GM23338 (cell line): ENCODE data around the gene GPR39. TPM values are rescaled to one million over a fixed set of nuclear protein-coding genes. Genes with fewer than 3 reads are reported as not detected.

Experiments used
- ATAC-seq: fragments of 200-7000 bp; cut with Tn5 transposase; 3 replicates; pipeline ENCODE4 v1.9.1; 2020
- DNase-seq: peaks from one replicate; pipeline ENCODE4 v3.0.0-alpha.2; 2015; ENCODE audit warnings: low spot score
- H2AFZ ChIP-seq: fragments of 200-600 bp; sonication (generic); 2 replicates; pipeline ENCODE4 v1.8.0; 2016; ENCODE audit warnings: antibody characterized with exemption, mild to moderate bottlenecking, moderate library complexity
- H3F3A ChIP-seq: fragments of 200-600 bp; sonication (generic); replicated peaks from 2 replicates; pipeline ENCODE4 v1.8.0; 2017; ENCODE audit warnings: antibody characterized with exemption, mixed run types, low read depth
- H3K27ac ChIP-seq: fragments of 200-600 bp; sonication (generic); 2 replicates; pipeline ENCODE4 v1.6.1; 2016; ENCODE audit warnings: low read depth
- H3K27me3 ChIP-seq: fragments of 200-600 bp; sonication (generic); 2 replicates; pipeline ENCODE4 v1.8.0; 2016; ENCODE audit warnings: mild to moderate bottlenecking, mixed run types, moderate library complexity; ENCODE audit not compliant: insufficient read depth
- H3K36me3 ChIP-seq: fragments of 200-600 bp; sonication (generic); 2 replicates; pipeline ENCODE4 v1.8.0; 2016; ENCODE audit warnings: mild to moderate bottlenecking; ENCODE audit not compliant: insufficient read depth
- H3K4me1 ChIP-seq: fragments of 200-600 bp; sonication (generic); 2 replicates; pipeline ENCODE4 v1.8.0; 2016; ENCODE audit warnings: mild to moderate bottlenecking, moderate library complexity; ENCODE audit not compliant: insufficient read depth
- H3K4me2 ChIP-seq: fragments of 200-600 bp; sonication (generic); 2 replicates; pipeline ENCODE4 v1.7.1; 2017; ENCODE audit warnings: mixed run types
- H3K4me3 ChIP-seq: fragments of 200-600 bp; sonication (generic); 2 replicates; pipeline ENCODE4 v1.6.1; 2016; ENCODE audit warnings: mixed run types
- H3K79me2 ChIP-seq: fragments of 200-600 bp; sonication (generic); replicated peaks from 2 replicates; pipeline ENCODE4 v1.8.0; 2017; ENCODE audit warnings: mild to moderate bottlenecking; ENCODE audit not compliant: insufficient read depth
- H3K9me2 ChIP-seq: fragments of 200-600 bp; sonication (generic); 2 replicates; pipeline ENCODE4 v1.8.0; 2017; ENCODE audit not compliant: insufficient read depth
- H4K20me1 ChIP-seq: fragments of 200-600 bp; sonication (generic); replicated peaks from 2 replicates; pipeline ENCODE4 v1.8.0; 2017; ENCODE audit warnings: mild to moderate bottlenecking; ENCODE audit not compliant: insufficient read depth
- H3K27ac Mint-ChIP-seq: 2 replicates; pipeline ENCODE4 v1.8.0; 2020; ENCODE audit warnings: inconsistent platforms, mild to moderate bottlenecking, moderate library complexity, mixed read lengths
- H3K27me3 Mint-ChIP-seq: 3 replicates; pipeline ENCODE4 v1.8.0; 2022; ENCODE audit warnings: low read depth, mild to moderate bottlenecking, moderate library complexity, mixed read lengths, inconsistent platforms; ENCODE audit not compliant: insufficient read depth, poor library complexity
- H3K36me3 Mint-ChIP-seq: 3 replicates; pipeline ENCODE4 v1.8.0; 2021; ENCODE audit warnings: low read depth, mild to moderate bottlenecking, inconsistent platforms, moderate library complexity, mixed read lengths
- H3K4me1 Mint-ChIP-seq: 3 replicates; pipeline ENCODE4 v1.8.0; 2020; ENCODE audit warnings: mild to moderate bottlenecking, inconsistent platforms, mixed read lengths
- H3K4me3 Mint-ChIP-seq: 3 replicates; pipeline ENCODE4 v1.8.0; 2021; ENCODE audit warnings: moderate library complexity, mild to moderate bottlenecking, inconsistent platforms, mixed read lengths
- H3K9me3 Mint-ChIP-seq: 3 replicates; pipeline ENCODE4 v1.8.0; 2020; ENCODE audit warnings: moderate library complexity, mild to moderate bottlenecking, inconsistent platforms, mixed read lengths
- EZH2phosphoT487 ChIP-seq: fragments of 200-600 bp; sonication (generic); IDR thresholded peaks from one replicate; pipeline ENCODE4 v1.8.1; 2018; ENCODE audit warnings: antibody characterized with exemption; ENCODE audit not compliant: unreplicated experiment
- POLR2AphosphoS5 ChIP-seq: IDR thresholded peaks from 2 replicates; pipeline ENCODE4 v1.6.1; 2016; ENCODE audit warnings: antibody characterized with exemption, low read depth
- REST ChIP-seq: IDR thresholded peaks from one replicate; pipeline ENCODE4 v1.6.1; 2018; ENCODE audit warnings: antibody characterized with exemption; ENCODE audit not compliant: unreplicated experiment
- STAT1 ChIP-seq: IDR thresholded peaks from one replicate; pipeline ENCODE4 v1.6.1; 2016; ENCODE audit warnings: antibody characterized with exemption; ENCODE audit not compliant: unreplicated experiment
- ZNF462 ChIP-seq: fragments of 250-450 bp; sonication (Bioruptor Pico); IDR thresholded peaks from 2 replicates; pipeline ENCODE4 v1.5.0; 2020; ENCODE audit warnings: mild to moderate bottlenecking, moderate library complexity
- polyA plus RNA-seq: library from polyadenylated mRNA; unstranded; fragments of >200 nt; fragmentation: Nextera tagmentation; extraction: Ambion mirVana; gene quantifications from 2 replicates; pipeline ENCODE4 v1.2.1, GENCODE V29; 2016
- total RNA-seq: library from RNA; depleted of rRNA; stranded (reverse); fragments of >200 nt; shearing (Covaris generic); gene quantifications from 2 replicates; pipeline ENCODE4 v1.2.3, GENCODE V29; 2014
- TF ChIP-seq, protein P1 (sequence below): IDR thresholded peaks from 2 replicates; pipeline ENCODE4 v1.6.1; 2016; ENCODE audit warnings: antibody characterized with exemption

GPR39 gene
- total and polyA plus RNA-seq, 2 experiments from 2014 or later = 0.55 to 1.9 TPM

DNA sequence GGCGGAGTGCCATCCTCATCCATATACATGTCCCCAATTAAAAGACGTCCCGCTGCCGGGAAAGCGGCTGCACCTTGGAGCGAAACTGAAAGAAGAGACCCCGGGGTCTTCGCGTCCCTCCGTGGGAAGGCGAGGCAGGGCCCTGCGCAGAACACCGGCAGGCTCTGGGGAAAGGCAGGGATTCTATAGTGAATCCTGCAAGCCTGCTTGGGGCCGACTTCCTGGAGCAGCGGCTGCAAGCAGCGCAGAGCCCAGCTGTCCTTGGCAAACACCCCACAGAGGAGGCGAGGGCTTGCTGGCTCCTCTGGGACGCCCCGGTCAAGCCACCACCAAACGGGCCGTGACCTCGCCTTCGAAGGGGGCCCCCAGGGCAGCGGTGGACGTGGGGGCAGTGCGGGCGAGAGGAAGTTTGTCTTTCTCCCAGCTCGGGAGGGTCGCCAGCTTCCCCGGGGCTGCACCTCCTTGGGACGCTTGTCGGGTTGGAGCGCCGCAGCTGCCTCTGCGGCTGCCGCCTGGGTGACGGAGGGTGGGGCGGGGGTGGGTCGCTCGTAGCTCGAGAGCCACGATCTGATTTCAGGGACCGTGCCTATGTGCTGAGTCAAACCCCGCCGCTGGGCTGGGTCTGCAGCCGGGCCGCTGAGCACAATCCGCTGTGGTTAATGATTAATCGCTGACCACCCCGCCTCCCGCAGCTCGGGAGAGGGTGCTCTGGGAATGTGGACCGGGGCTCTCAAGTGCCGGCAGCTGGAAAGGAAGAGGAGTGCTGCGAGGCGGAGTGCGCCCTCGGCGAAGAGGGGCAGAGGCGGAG lies 486 bp upstream of the GPR39 start (continued):
- TF ChIP-seq ZNF462 (CRISPR knock-in tag) = no peak
- no peak for TF ChIP-seq REST

DNA sequence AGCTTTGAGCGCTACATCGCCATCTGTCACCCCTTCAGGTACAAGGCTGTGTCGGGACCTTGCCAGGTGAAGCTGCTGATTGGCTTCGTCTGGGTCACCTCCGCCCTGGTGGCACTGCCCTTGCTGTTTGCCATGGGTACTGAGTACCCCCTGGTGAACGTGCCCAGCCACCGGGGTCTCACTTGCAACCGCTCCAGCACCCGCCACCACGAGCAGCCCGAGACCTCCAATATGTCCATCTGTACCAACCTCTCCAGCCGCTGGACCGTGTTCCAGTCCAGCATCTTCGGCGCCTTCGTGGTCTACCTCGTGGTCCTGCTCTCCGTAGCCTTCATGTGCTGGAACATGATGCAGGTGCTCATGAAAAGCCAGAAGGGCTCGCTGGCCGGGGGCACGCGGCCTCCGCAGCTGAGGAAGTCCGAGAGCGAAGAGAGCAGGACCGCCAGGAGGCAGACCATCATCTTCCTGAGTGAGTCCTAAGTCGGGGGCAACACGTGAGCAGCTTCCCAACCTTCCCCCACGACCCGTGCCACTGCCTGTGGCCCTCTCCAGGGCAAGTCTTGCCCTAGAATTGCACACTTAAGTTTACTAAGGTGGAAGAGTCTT lies 928 bp downstream of the GPR39 start:
- no peak overlapping the region for H3K27ac ChIP-seq
- ATAC-seq = no peak
- no peak for DNase-seq
- H3K4me1 ChIP-seq = peaks cover 7% of the 10 kb centered on the region
- no peaks in the 10 kb centered on the region for H3K36me3 ChIP-seq
- 0 out of 2 replicates have a peak, but pooled peaks cover 4% of the 10 kb centered on the region for H3K9me2 ChIP-seq
- no peak overlapping the region for H2AFZ ChIP-seq
- Mint-ChIP-seq H3K4me3 (no peak overlapping the region), H3K27me3 (peaks cover 24% of the 10 kb centered on the region), H3K9me3 (no peaks in the 10 kb centered on the region), H3K4me1 (peaks cover 37% of the 10 kb centered on the region), H3K36me3 (no peaks in the 10 kb centered on the region), H3K27ac (no peak overlapping the region)
- H3F3A ChIP-seq = no peaks in the 10 kb centered on the region
- no peak overlapping the region for H3K4me3 ChIP-seq
- no peak overlapping the region for H3K4me2 ChIP-seq
- peaks cover 34% of the 10 kb centered on the region for H3K27me3 ChIP-seq
- H3K79me2 ChIP-seq = no peaks in the 10 kb centered on the region
- H4K20me1 ChIP-seq = no peaks in the 10 kb centered on the region
- no peak for TF ChIP-seq EZH2phosphoT487
- TF ChIP-seq STAT1 = no peak
- TF ChIP-seq REST = no peak
- TF ChIP-seq, protein P1, sequence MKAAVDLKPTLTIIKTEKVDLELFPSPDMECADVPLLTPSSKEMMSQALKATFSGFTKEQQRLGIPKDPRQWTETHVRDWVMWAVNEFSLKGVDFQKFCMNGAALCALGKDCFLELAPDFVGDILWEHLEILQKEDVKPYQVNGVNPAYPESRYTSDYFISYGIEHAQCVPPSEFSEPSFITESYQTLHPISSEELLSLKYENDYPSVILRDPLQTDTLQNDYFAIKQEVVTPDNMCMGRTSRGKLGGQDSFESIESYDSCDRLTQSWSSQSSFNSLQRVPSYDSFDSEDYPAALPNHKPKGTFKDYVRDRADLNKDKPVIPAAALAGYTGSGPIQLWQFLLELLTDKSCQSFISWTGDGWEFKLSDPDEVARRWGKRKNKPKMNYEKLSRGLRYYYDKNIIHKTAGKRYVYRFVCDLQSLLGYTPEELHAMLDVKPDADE = no peak
- no peak for TF ChIP-seq POLR2AphosphoS5
